Naive thymus-derived CD4-positive, alpha-beta T cell (primary cell): ENCODE data around the gene SHQ1. TPM values are rescaled to one million over a fixed set of nuclear protein-coding genes. Genes with fewer than 3 reads are reported as not detected.

Experiments
- ATAC-seq: fragments of 150-1000 bp; cut with Tn5 transposase; 2 replicates; pipeline ENCODE4 v1.10.0; 2021; ENCODE audit warnings: mild to moderate bottlenecking, moderate library complexity
- CTCF ChIA-PET: fragments of 350-600 bp; sonication (Branson Sonifier 250); formaldehyde crosslinking; loops from one replicate; lab custom pipeline; 2021; ENCODE audit warnings: antibody characterized with exemption; lab: Charles Lee
- POLR2A ChIA-PET: fragments of 350-600 bp; sonication (Branson Sonifier 250); formaldehyde crosslinking; loops from one replicate; lab custom pipeline; 2021; ENCODE audit warnings: antibody characterized with exemption, inconsistent platforms; lab: Charles Lee
- DNase-seq, 9 donors: peaks; one replicate each; pipeline versions ENCODE4 v3.0.0 to v3.0.0-alpha.2; 2020 to 2022; ENCODE audit warnings: mixed read lengths in 1 of 9
- H3K27ac ChIP-seq: one replicate; pipeline ENCODE4 v1.7.0; 2013; ENCODE audit warnings: mild to moderate bottlenecking, low read depth, low read length, moderate library complexity
- H3K27me3 ChIP-seq, 2 donors: one replicate each; pipeline ENCODE4 v1.7.0; 2013; ENCODE audit warnings: low read length in 2 of 2, mild to moderate bottlenecking in 2 of 2, moderate library complexity in 2 of 2; ENCODE audit not compliant: control insufficient read depth in 2 of 2, insufficient read depth in 2 of 2
- H3K36me3 ChIP-seq, 3 experiments: 1 replicate in 2 of 3; 2 replicates in 1 of 3; pipeline ENCODE4 v1.7.0; 2013; ENCODE audit warnings: low read length in 3 of 3, mild to moderate bottlenecking in 3 of 3, moderate library complexity in 1 of 3; ENCODE audit not compliant: insufficient read depth in 3 of 3, control insufficient read depth in 2 of 3
- H3K4me1 ChIP-seq, 2 donors: one replicate each; pipeline ENCODE4 v1.7.0; 2013; ENCODE audit warnings: low read length in 2 of 2, mild to moderate bottlenecking in 2 of 2, moderate library complexity in 1 of 2; ENCODE audit not compliant: control insufficient read depth in 2 of 2, insufficient read depth in 2 of 2
- H3K4me3 ChIP-seq: 2 replicates; pipeline ENCODE4 v1.7.0; 2013; ENCODE audit warnings: mild to moderate bottlenecking, low read length
- H3K9me3 ChIP-seq, 3 experiments: 1 replicate in 2 of 3; 2 replicates in 1 of 3; pipeline ENCODE4 v1.7.0; 2013; ENCODE audit warnings: low read length in 3 of 3; ENCODE audit not compliant: control insufficient read depth in 2 of 3
- H3K27ac Mint-ChIP-seq, 9 donors: one replicate each; pipeline ENCODE4 v1.8.0; 2020 to 2022; ENCODE audit warnings: mixed read lengths in 9 of 9, mild to moderate bottlenecking in 8 of 9, moderate library complexity in 5 of 9, inconsistent platforms in 2 of 9
- H3K27me3 Mint-ChIP-seq, 5 donors: one replicate each; pipeline ENCODE4 v1.8.0; 2021 to 2022; ENCODE audit warnings: mixed read lengths in 5 of 5, mild to moderate bottlenecking in 1 of 5
- H3K36me3 Mint-ChIP-seq, 5 donors: one replicate each; pipeline ENCODE4 v1.8.0; 2020 to 2022; ENCODE audit warnings: mixed read lengths in 5 of 5, mild to moderate bottlenecking in 3 of 5, inconsistent platforms in 1 of 5
- H3K4me1 Mint-ChIP-seq, 7 donors: one replicate each; pipeline ENCODE4 v1.8.0; 2020 to 2022; ENCODE audit warnings: mixed read lengths in 7 of 7, mild to moderate bottlenecking in 3 of 7, inconsistent platforms in 1 of 7
- H3K4me3 Mint-ChIP-seq, 10 donors: one replicate each; pipeline ENCODE4 v1.8.0; 2020 to 2022; ENCODE audit warnings: mild to moderate bottlenecking in 10 of 10, mixed read lengths in 10 of 10, moderate library complexity in 6 of 10, inconsistent platforms in 2 of 10
- H3K9me3 Mint-ChIP-seq, 11 donors: one replicate each; pipeline ENCODE4 v1.8.0; 2020 to 2022; ENCODE audit warnings: mixed read lengths in 11 of 11, mild to moderate bottlenecking in 4 of 11, inconsistent platforms in 1 of 11, moderate library complexity in 1 of 11
- intact Hi-C, 2 donors: fragments of 100-400 bp; cut with micrococcal nuclease; formaldehyde crosslinking; loops; one replicate each; pipeline ENCODE4 v1.15.1; 2023
- polyA plus RNA-seq, 2 donors: library from polyadenylated mRNA; unstranded; fragments of 300-500 nt; fragmentation: Illumina TruSeq; gene quantifications; one replicate each; pipeline ENCODE4 v1.2.3, GENCODE V29; 2021
- total RNA-seq, 6 experiments: library from RNA in 5 of 6; stranded (reverse) in 5 of 6; gene quantifications; 1 replicate in 5 of 6; 2 replicates in 1 of 6; pipeline ENCODE4 v1.2.3 and lab custom pipeline; 2021 to 2026

SHQ1 gene
- total and polyA plus RNA-seq, 7 experiments from 2014 or later, result 14.1 to 34.3 (median 24.5) TPM

- Mint-ChIP-seq H3K4me3 (no peak overlapping the region), H3K4me1 (peaks cover 0 to 13% (median 4%) of the 10 kb centered on the region in 7 donors), H3K9me3 (peaks cover 0 to 1% (median 0%) of the 10 kb centered on the region in 11 donors), H3K27ac (no peak overlapping the region), H3K27me3 (no peaks in the 10 kb centered on the region), H3K36me3 (peaks cover 20 to 55% (median 38%) of the 10 kb centered on the region in 5 donors)
- H3K4me1 ChIP-seq, result no peaks in the 10 kb centered on the region
- no peak overlapping the region for H3K4me3 ChIP-seq
- DNase-seq (no peak), ATAC-seq (no peak)
- CTCF ChIA-PET, result interaction anchor here (0.9 kb wide), 1 partner anchor 170 kb away, joined by 3 read pairs; no protein-coding TSS in a partner anchor
- no peaks in the 10 kb centered on the region for H3K9me3 ChIP-seq
- POLR2A ChIA-PET, result no interaction called here
- H3K27ac ChIP-seq, result no peak overlapping the region
- intact Hi-C loops, result no loop called here
- H3K36me3 ChIP-seq, result peaks cover 13 to 61% (median 14%) of the 10 kb centered on the region in 3 experiments
- no peaks in the 10 kb centered on the region for H3K27me3 ChIP-seq
Measured at GRCh38 chr3:72836923-72837322, 11.3 kb downstream of the SHQ1 start.

- CTCF ChIA-PET, result interaction anchor here (0.6 to 0.9 kb wide), 2 partner anchors 170 kb away, joined by 3 read pairs; no protein-coding TSS in a partner anchor
- H3K4me3 Mint-ChIP-seq, result no peak overlapping the region
- peak; percentile 45 for ATAC-seq
- DNase-seq, result no peak
- no peaks in the 10 kb centered on the region for H3K4me1 ChIP-seq
- H3K36me3 Mint-ChIP-seq, result peaks cover 18 to 55% (median 34%) of the 10 kb centered on the region in 5 donors
- H3K9me3 ChIP-seq, result no peaks in the 10 kb centered on the region
- POLR2A ChIA-PET, result no interaction called here
- peaks cover 0 to 1% (median 0%) of the 10 kb centered on the region in 11 donors for H3K9me3 Mint-ChIP-seq
- intact Hi-C loops, result no loop called here
- no peaks in the 10 kb centered on the region for H3K27me3 ChIP-seq
- no peak overlapping the region for H3K27ac ChIP-seq
- peaks cover 0 to 13% (median 4%) of the 10 kb centered on the region in 7 donors for H3K4me1 Mint-ChIP-seq
- H3K27me3 Mint-ChIP-seq, result no peaks in the 10 kb centered on the region
- H3K27ac Mint-ChIP-seq, result peak overlapping the region in 1 of 9 donors; percentile 17
- H3K36me3 ChIP-seq, result peaks cover 13 to 60% (median 19%) of the 10 kb centered on the region in 3 experiments
- H3K4me3 ChIP-seq, result no peak overlapping the region
Measured at GRCh38 chr3:72836416-72836815, 11.8 kb downstream of the SHQ1 start.

- Mint-ChIP-seq H3K9me3 (no peaks in the 10 kb centered on the region), H3K27ac (peak overlapping the region in 3 of 9 donors; percentile 15 to 54 (median 23)), H3K27me3 (no peaks in the 10 kb centered on the region), H3K4me3 (no peak overlapping the region), H3K4me1 (peaks cover 0 to 22% (median 12%) of the 10 kb centered on the region in 7 donors), H3K36me3 (peaks cover 21 to 53% (median 28%) of the 10 kb centered on the region in 5 donors)
- DNase-seq, result no peak
- no peak for ATAC-seq
- Histone ChIP-seq H3K27me3 (no peaks in the 10 kb centered on the region), H3K4me1 (no peaks in the 10 kb centered on the region), H3K4me3 (no peak overlapping the region), H3K27ac (no peak overlapping the region), H3K36me3 (peaks cover 0 to 34% (median 8%) of the 10 kb centered on the region in 3 experiments), H3K9me3 (no peaks in the 10 kb centered on the region)
- intact Hi-C loops, result no loop called here
- ChIA-PET POLR2A (no interaction called here), CTCF (interaction anchor here (0.8 kb wide), 1 partner anchor 18 kb away, joined by 4 read pairs; the partner anchor contains the start of gene SHQ1)
Measured at GRCh38 chr3:72830452-72831223, 17.6 kb downstream of the SHQ1 start.

- Histone ChIP-seq H3K4me1 (no peaks in the 10 kb centered on the region), H3K4me3 (no peak overlapping the region), H3K9me3 (no peaks in the 10 kb centered on the region), H3K27ac (no peak overlapping the region), H3K36me3 (peaks cover 0 to 25% (median 8%) of the 10 kb centered on the region in 3 experiments), H3K27me3 (no peaks in the 10 kb centered on the region)
- ATAC-seq, result no peak
- no peak for DNase-seq
- Mint-ChIP-seq H3K4me1 (peaks cover 0 to 17% (median 9%) of the 10 kb centered on the region in 7 donors), H3K27me3 (no peaks in the 10 kb centered on the region), H3K9me3 (no peaks in the 10 kb centered on the region), H3K27ac (no peak overlapping the region), H3K36me3 (peaks cover 17 to 44% (median 23%) of the 10 kb centered on the region in 5 donors), H3K4me3 (no peak overlapping the region)
- intact Hi-C loops, result loop anchor here in 1 of 2 donors (10.0 kb wide), 1 partner anchor 875 kb away; no protein-coding TSS in a partner anchor
- ChIA-PET POLR2A (no interaction called here), CTCF (interaction anchor here (0.6 to 0.8 kb wide), 2 partner anchors 18 to 76 kb away, joined by 4 read pairs; partner anchors contain the start of gene SHQ1)
Measured at GRCh38 chr3:72829701-72830100, 18.5 kb downstream of the SHQ1 start.

- peak; percentile 55 for ATAC-seq
- H3K36me3 Mint-ChIP-seq, result peaks cover 0 to 13% (median 0%) of the 10 kb centered on the region in 5 donors
- DNase-seq, result peak in 7 of 9 donors; percentile 22 to 54 (median 37)
- Histone ChIP-seq H3K36me3 (peaks cover 0 to 6% (median 0%) of the 10 kb centered on the region in 3 experiments), H3K27me3 (no peaks in the 10 kb centered on the region), H3K4me1 (peaks cover 0 to 25% of the 10 kb centered on the region in 2 donors), H3K9me3 (no peaks in the 10 kb centered on the region), H3K4me3 (no peak overlapping the region), H3K27ac (peak overlapping the region; percentile 26)
- no peak overlapping the region for H3K4me3 Mint-ChIP-seq
- no peaks in the 10 kb centered on the region for H3K27me3 Mint-ChIP-seq
- no peak overlapping the region for H3K27ac Mint-ChIP-seq
- peaks cover 0 to 10% (median 8%) of the 10 kb centered on the region in 7 donors for H3K4me1 Mint-ChIP-seq
- ChIA-PET CTCF (interaction anchor here (0.7 to 7.4 kb wide), 23 partner anchors 9 to 1110 kb away, joined by 3 to 242 read pairs (median 4); no protein-coding TSS in a partner anchor), POLR2A (interaction anchor here (0.8 to 5.5 kb wide), 13 partner anchors 27 to 1111 kb away, joined by 3 to 73 read pairs (median 5); partner anchors contain the start of gene SHQ1)
- no peaks in the 10 kb centered on the region for H3K9me3 Mint-ChIP-seq
- intact Hi-C loops, result loop anchor here (1.0 to 10.0 kb wide), 8 partner anchors 64 to 1110 kb away; partner anchors contain the start of gene RYBP (in 2 of the 2)
Measured at GRCh38 chr3:72821161-72821781, 27.0 kb downstream of the SHQ1 start.

- peaks cover 0 to 9% (median 0%) of the 10 kb centered on the region in 3 experiments for H3K36me3 ChIP-seq
- peaks cover 0 to 21% (median 0%) of the 10 kb centered on the region in 5 donors for H3K36me3 Mint-ChIP-seq
- POLR2A ChIA-PET, result interaction anchor here (1.0 to 5.5 kb wide), 8 partner anchors 28 to 1110 kb away, joined by 3 to 73 read pairs (median 5); partner anchors contain the start of gene SHQ1
- H3K4me1 ChIP-seq, result peaks cover 0 to 25% of the 10 kb centered on the region in 2 donors
- peak overlapping the region in 4 of 9 donors; percentile 28 to 76 (median 55) for H3K27ac Mint-ChIP-seq
- peaks cover 0 to 10% (median 8%) of the 10 kb centered on the region in 7 donors for H3K4me1 Mint-ChIP-seq
- H3K4me3 ChIP-seq, result no peak overlapping the region
- DNase-seq (no peak), ATAC-seq (no peak)
- no peaks in the 10 kb centered on the region for H3K9me3 Mint-ChIP-seq
- H3K27ac ChIP-seq, result no peak overlapping the region
- intact Hi-C loops, result loop anchor here in 1 of 2 donors (2.0 to 10.0 kb wide), 3 partner anchors 374 to 866 kb away; partner anchors contain the start of gene RYBP
- no peak overlapping the region for H3K4me3 Mint-ChIP-seq
- no peaks in the 10 kb centered on the region for H3K27me3 Mint-ChIP-seq
- no peaks in the 10 kb centered on the region for H3K9me3 ChIP-seq
- no peaks in the 10 kb centered on the region for H3K27me3 ChIP-seq
- CTCF ChIA-PET, result interaction anchor here (0.7 to 7.4 kb wide), 12 partner anchors 8 to 946 kb away, joined by 3 to 242 read pairs (median 5); no protein-coding TSS in a partner anchor
Measured at GRCh38 chr3:72820415-72820814, 27.8 kb downstream of the SHQ1 start.
